ENCODE measurements around the gene CR1. TPM values are rescaled to one million over a fixed set of nuclear protein-coding genes. Genes with fewer than 3 reads are reported as not detected.

The CR1 gene
- total and polyA plus RNA-seq, 2 experiments from 2014 or later, result 0.65 to 0.76 TPM

- Mint-ChIP-seq H3K9me3 (no peaks in the 10 kb centered on the region), H3K36me3 (ENCODE audit: low read depth) (no peaks in the 10 kb centered on the region), H3K4me1 (peaks cover 45% of the 10 kb centered on the region), H3K27me3 (ENCODE audit: insufficient read depth, low read depth, poor library complexity) (peaks cover 15% of the 10 kb centered on the region), H3K27ac (no peak overlapping the region), H3K4me3 (no peak overlapping the region)
- no peak overlapping the region for H2AFZ ChIP-seq
- H3K27ac ChIP-seq (ENCODE audit: low read depth), result no peak overlapping the region
- H3K9me2 ChIP-seq (ENCODE audit: insufficient read depth), result no peaks in the 10 kb centered on the region
- H3K4me1 ChIP-seq (ENCODE audit: insufficient read depth), result peaks cover 52% of the 10 kb centered on the region
- H3K4me3 ChIP-seq, result no peak overlapping the region
- H3K27me3 ChIP-seq (ENCODE audit: insufficient read depth), result peaks cover 10% of the 10 kb centered on the region
- H3F3A ChIP-seq (replicated peaks; ENCODE audit: low read depth), result 0 out of 2 replicates have a peak, but pooled peaks cover 5% of the 10 kb centered on the region
- DNase-seq (ENCODE audit: low spot score), result no peak
- TF ChIP-seq JUNB (IDR thresholded peaks at IDR 0.05; ENCODE audit: unreplicated experiment) (no peak), EZH2 (IDR thresholded peaks at IDR 0.05; ENCODE audit: low read depth, unreplicated experiment) (no peak), CREB1 (CRISPR knock-in tag; IDR thresholded peaks at IDR 0.05; ENCODE audit: low read depth) (no peak), ZNF114 (CRISPR knock-in tag; IDR thresholded peaks at IDR 0.05) (no peak)
- TF ChIP-seq, protein P1, sequence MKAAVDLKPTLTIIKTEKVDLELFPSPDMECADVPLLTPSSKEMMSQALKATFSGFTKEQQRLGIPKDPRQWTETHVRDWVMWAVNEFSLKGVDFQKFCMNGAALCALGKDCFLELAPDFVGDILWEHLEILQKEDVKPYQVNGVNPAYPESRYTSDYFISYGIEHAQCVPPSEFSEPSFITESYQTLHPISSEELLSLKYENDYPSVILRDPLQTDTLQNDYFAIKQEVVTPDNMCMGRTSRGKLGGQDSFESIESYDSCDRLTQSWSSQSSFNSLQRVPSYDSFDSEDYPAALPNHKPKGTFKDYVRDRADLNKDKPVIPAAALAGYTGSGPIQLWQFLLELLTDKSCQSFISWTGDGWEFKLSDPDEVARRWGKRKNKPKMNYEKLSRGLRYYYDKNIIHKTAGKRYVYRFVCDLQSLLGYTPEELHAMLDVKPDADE (IDR thresholded peaks at IDR 0.05), result no peak
- no peaks in the 10 kb centered on the region for H4K20me1 ChIP-seq (replicated peaks; ENCODE audit: insufficient read depth)
- no peaks in the 10 kb centered on the region for H3K36me3 ChIP-seq (ENCODE audit: insufficient read depth)
- H3K79me2 ChIP-seq (replicated peaks; ENCODE audit: insufficient read depth), result peaks cover 19% of the 10 kb centered on the region
- H3K4me2 ChIP-seq, result no peak overlapping the region
- no peak for ATAC-seq
Observed at GRCh38 chr1:207649865-207650580, 154.1 kb downstream of the CR1 start.

GRCh38 chr1:207651583-207651982 is 155.6 kb downstream of the CR1 start:
- H3K4me1 ChIP-seq (ENCODE audit: insufficient read depth), result peaks cover 49% of the 10 kb centered on the region
- no peaks in the 10 kb centered on the region for H3K36me3 ChIP-seq (ENCODE audit: insufficient read depth)
- peaks cover 7% of the 10 kb centered on the region; the same call in 2 of the 3 replicates for H3K9me3 Mint-ChIP-seq
- H3K4me3 Mint-ChIP-seq, result no peak overlapping the region
- H3K27ac ChIP-seq (ENCODE audit: low read depth), result no peak overlapping the region
- H3K27me3 Mint-ChIP-seq (ENCODE audit: insufficient read depth, low read depth, poor library complexity), result peaks cover 5% of the 10 kb centered on the region
- peaks cover 12% of the 10 kb centered on the region for H3K79me2 ChIP-seq (replicated peaks; ENCODE audit: insufficient read depth)
- no peak overlapping the region for H2AFZ ChIP-seq
- ATAC-seq (no peak), DNase-seq (ENCODE audit: low spot score) (no peak)
- H3K4me2 ChIP-seq, result no peak overlapping the region
- no peak overlapping the region for H3K27ac Mint-ChIP-seq
- H3K27me3 ChIP-seq (ENCODE audit: insufficient read depth), result no peaks in the 10 kb centered on the region; the same call in 1 of the 2 replicates
- peaks cover 39% of the 10 kb centered on the region for H3K4me1 Mint-ChIP-seq
- no peaks in the 10 kb centered on the region for H3K9me2 ChIP-seq (ENCODE audit: insufficient read depth)
- no peaks in the 10 kb centered on the region for H4K20me1 ChIP-seq (replicated peaks; ENCODE audit: insufficient read depth)
- H3K4me3 ChIP-seq, result no peak overlapping the region
- TF ChIP-seq CREB1 (CRISPR knock-in tag; IDR thresholded peaks at IDR 0.05; ENCODE audit: low read depth) (no peak), POLR2AphosphoS5 (IDR thresholded peaks at IDR 0.05; ENCODE audit: low read depth) (no peak)
- TF ChIP-seq, protein P2, sequence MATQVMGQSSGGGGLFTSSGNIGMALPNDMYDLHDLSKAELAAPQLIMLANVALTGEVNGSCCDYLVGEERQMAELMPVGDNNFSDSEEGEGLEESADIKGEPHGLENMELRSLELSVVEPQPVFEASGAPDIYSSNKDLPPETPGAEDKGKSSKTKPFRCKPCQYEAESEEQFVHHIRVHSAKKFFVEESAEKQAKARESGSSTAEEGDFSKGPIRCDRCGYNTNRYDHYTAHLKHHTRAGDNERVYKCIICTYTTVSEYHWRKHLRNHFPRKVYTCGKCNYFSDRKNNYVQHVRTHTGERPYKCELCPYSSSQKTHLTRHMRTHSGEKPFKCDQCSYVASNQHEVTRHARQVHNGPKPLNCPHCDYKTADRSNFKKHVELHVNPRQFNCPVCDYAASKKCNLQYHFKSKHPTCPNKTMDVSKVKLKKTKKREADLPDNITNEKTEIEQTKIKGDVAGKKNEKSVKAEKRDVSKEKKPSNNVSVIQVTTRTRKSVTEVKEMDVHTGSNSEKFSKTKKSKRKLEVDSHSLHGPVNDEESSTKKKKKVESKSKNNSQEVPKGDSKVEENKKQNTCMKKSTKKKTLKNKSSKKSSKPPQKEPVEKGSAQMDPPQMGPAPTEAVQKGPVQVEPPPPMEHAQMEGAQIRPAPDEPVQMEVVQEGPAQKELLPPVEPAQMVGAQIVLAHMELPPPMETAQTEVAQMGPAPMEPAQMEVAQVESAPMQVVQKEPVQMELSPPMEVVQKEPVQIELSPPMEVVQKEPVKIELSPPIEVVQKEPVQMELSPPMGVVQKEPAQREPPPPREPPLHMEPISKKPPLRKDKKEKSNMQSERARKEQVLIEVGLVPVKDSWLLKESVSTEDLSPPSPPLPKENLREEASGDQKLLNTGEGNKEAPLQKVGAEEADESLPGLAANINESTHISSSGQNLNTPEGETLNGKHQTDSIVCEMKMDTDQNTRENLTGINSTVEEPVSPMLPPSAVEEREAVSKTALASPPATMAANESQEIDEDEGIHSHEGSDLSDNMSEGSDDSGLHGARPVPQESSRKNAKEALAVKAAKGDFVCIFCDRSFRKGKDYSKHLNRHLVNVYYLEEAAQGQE (IDR thresholded peaks at IDR 0.05; ENCODE audit: unreplicated experiment), result no peak
- H3F3A ChIP-seq (replicated peaks; ENCODE audit: low read depth), result no peaks in the 10 kb centered on the region
- peaks cover 3% of the 10 kb centered on the region; the same call in 2 of the 3 replicates for H3K36me3 Mint-ChIP-seq (ENCODE audit: low read depth)

All from GM23338 (cell line).